Loucy (cell line): ENCODE results near the gene SLC25A42.

Experiments used
- CTCF ChIP-seq: fragments of 200-600 bp; sonication (generic); conservative IDR thresholded peaks from 2 replicates; pipeline ENCODE4 v1.5.1; 2014; ENCODE audit warnings: mild to moderate bottlenecking, antibody characterized with exemption, low read length
- EZH2phosphoT487 ChIP-seq: fragments of 200-600 bp; IDR thresholded peaks from 2 replicates; pipeline ENCODE4 v1.6.1; 2018; ENCODE audit warnings: antibody characterized with exemption, mild to moderate bottlenecking, moderate library complexity, borderline replicate concordance

DNA sequence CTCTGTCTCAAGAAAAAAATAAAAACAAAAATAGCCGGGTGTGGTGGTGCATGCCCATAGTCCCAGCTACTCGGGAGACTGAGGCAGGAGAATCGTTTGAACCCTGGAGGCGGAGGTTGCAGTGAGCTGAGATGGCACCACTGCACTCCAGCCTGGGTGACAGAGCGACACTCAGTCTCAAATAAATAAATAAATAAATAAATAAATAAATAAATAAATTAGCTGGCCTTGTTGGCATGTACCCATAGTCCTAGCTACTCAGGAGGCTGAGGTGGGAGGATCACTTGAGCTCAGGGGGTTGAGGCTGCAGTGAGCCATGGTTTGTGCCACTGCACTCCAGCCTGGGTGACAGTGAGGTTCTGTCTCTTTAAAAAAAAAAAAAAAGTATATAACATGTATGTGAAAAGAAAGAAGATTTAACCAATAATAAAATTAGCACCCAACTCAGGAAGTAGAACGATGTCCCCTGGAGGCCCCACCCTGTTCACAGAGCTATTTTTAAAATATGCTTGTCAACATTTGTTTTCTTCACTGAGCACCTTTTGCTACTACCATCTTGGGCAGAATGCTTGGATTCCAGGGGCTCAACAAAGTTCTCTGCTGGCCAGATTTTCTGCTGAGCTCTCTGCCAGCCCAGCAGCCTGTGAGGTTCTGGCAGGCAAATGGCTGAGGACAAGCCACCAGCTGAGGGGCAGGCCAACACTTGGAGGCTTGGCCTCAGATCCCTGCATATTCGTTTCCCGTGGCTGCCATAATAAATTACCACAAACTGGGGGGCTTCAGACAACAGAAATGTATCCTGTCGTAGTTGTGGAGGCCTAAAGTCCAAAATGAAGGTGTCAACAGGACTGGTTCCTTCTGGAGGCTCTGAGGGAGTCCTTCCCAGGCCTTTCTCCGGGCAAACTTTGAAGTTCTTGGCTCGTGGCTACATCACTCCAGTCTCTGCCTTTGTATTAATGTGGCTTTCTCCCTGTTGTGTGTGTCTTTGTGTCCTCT lies 5.2 kb downstream of the SLC25A42 start:
- TF ChIP-seq EZH2phosphoT487 (no peak), CTCF (no peak)
